Measurements from ENCODE around the gene SMARCC1. TPM values are rescaled to one million over a fixed set of nuclear protein-coding genes. Genes with fewer than 3 reads are reported as not detected.

The SMARCC1 gene
- total and polyA plus RNA-seq, 2 of the 4 experiments (the other 2 are of a cell fraction): 18.6 to 39.6 TPM

DNA sequence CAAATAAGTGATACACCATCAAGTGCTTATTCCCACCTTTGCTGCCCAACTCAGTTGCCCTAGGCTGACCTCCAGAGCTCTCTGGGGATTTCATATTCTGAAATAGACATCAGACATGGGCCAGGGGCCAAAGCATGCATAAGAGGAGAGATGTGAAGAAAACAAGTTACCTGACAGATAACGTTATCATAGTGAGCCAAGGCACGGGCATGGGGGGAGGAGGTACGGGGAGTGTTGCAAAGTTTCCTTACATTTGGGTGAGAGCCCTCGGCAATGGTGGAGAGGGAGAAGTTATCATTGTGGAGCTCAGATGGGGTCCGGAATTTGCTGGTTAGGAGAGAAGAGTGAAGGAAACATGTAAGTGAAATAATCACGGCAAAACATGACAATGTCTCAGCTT is 212.8 kb downstream of the SMARCC1 start (continued):
- TF ChIP-seq ELK1 (IDR thresholded peaks at IDR 0.05; ENCODE audit: borderline replicate concordance, low read depth, low read length) (no peak), CEBPB (IDR thresholded peaks at IDR 0.05; ENCODE audit: low read depth, low read length) (no peak), NFE2L2 (IDR thresholded peaks at IDR 0.05; ENCODE audit: low read depth, low read length) (no peak), CHD1 (IDR thresholded peaks at IDR 0.05; ENCODE audit: low read depth, low read length) (no peak), MXI1 (IDR thresholded peaks at IDR 0.05; ENCODE audit: borderline replicate concordance, low read depth, low read length) (no peak)

GRCh38 chr3:47567149-47567548 is 214.5 kb downstream of the SMARCC1 start:
- Histone ChIP-seq H2AK9ac (replicated peaks; ENCODE audit: low read depth, low read length, poor library complexity) (no peak overlapping the region), H3K9ac (ENCODE audit: low read depth, low read length) (no peak overlapping the region), H3K14ac (replicated peaks; ENCODE audit: low read depth, low read length) (no peak overlapping the region), H2BK15ac (ENCODE audit: low read depth, low read length) (no peak overlapping the region), H3K18ac (ENCODE audit: low read depth, low read length) (no peak overlapping the region), H3K4me1 (ENCODE audit: control insufficient read depth, insufficient read depth, low read length) (no peaks in the 10 kb centered on the region), H3K4me3 (ENCODE audit: insufficient read depth, low read depth, low read length) (no peak overlapping the region), H4K8ac (ENCODE audit: low read depth in 2 of 2, low read length in 2 of 2) (no peak overlapping the region), H2BK5ac (ENCODE audit: low read depth, low read length, poor library complexity, severe bottlenecking) (no peak overlapping the region), H3K4me2 (ENCODE audit: low read depth, low read length) (no peak overlapping the region), H4K5ac (ENCODE audit: low read depth, low read length) (no peak overlapping the region), H4K20me1 (ENCODE audit: insufficient read depth, low read length) (no peaks in the 10 kb centered on the region), H3K27ac (ENCODE audit: insufficient read depth, low read length) (no peak overlapping the region), H3K56ac (ENCODE audit: extremely low read depth, insufficient read depth, low read length) (no peak overlapping the region), H3K27me3 (ENCODE audit: control insufficient read depth, insufficient read depth, low read length) (peaks cover 53% of the 10 kb centered on the region), H3K4ac (ENCODE audit: low read depth, low read length) (no peak overlapping the region), H4K91ac (ENCODE audit: insufficient read depth, low read depth, low read length) (no peak overlapping the region), H2AFZ (replicated peaks; ENCODE audit: low read length, poor library complexity) (no peak overlapping the region), H3K23ac (ENCODE audit: low read depth, low read length) (no peak overlapping the region), H3K79me1 (ENCODE audit: low read depth in 1 of 2, low read length in 2 of 2) (no peaks in the 10 kb centered on the region), H2AK5ac (ENCODE audit: low read depth, low read length) (no peak overlapping the region), H3K9me3 (ENCODE audit: control insufficient read depth, insufficient read depth, low read length) (no peaks in the 10 kb centered on the region), H3K9me1 (ENCODE audit: insufficient read depth, low read length) (no peaks in the 10 kb centered on the region), H2BK20ac (ENCODE audit: low read depth, low read length) (no peak overlapping the region), H2BK120ac (ENCODE audit: low read depth, low read length) (no peak overlapping the region), H3K36me3 (ENCODE audit: control insufficient read depth, insufficient read depth, low read length) (no peaks in the 10 kb centered on the region)
- ATAC-seq (ENCODE audit: low read depth) (no peak), DNase-seq (no peak)
- intact Hi-C loops (cut with micrococcal nuclease) (no loop called here), in situ Hi-C loops (cut with MboI; ENCODE audit: low sequenced_read_pairs) (no loop called here), dilution Hi-C loops (cut with HindIII; ENCODE audit: low sequenced_read_pairs, unreplicated experiment) (no loop called here)
- BruUV-seq (replicated peaks): no TSS peak
- no peak for TF ChIP-seq POLR2A (IDR thresholded peaks at IDR 0.05; ENCODE audit: low read depth, low read length)
- TF ChIP-seq CHD1 (IDR thresholded peaks at IDR 0.05; ENCODE audit: low read depth, low read length): no peak
- CTCF ChIA-PET: interaction anchor here (0.8 kb wide), 1 partner anchor 25 kb away, joined by 3 read pairs; no protein-coding TSS in a partner anchor
- WGBS, 2 experiments (ENCODE audit: extremely low coverage in 2 of 2, insufficient read length in 1 of 2): no CpG with 5 or more reads among the region's 4 CpGs
- POLR2A ChIA-PET (ENCODE audit: unreplicated experiment): no interaction called here
